ENCODE data around the gene CIAO1. TPM values are rescaled to one million over a fixed set of nuclear protein-coding genes. Genes with fewer than 3 reads are reported as not detected.

The CIAO1 gene
- polyA plus RNA-seq, 1 experiment, result 90.0 TPM

GRCh38 chr2:96267159-96267971 is 1.3 kb downstream of the CIAO1 start:
- no peaks in the 10 kb centered on the region for H3K27me3 ChIP-seq (ENCODE audit: control insufficient read depth, insufficient read depth, low read length)
- peak overlapping the region; percentile 92 for H3K4me3 ChIP-seq (ENCODE audit: low read depth, low read length)
- no peak for DNase-seq (ENCODE audit: low read depth)
- H3K36me3 ChIP-seq (ENCODE audit: control insufficient read depth, insufficient read depth, low read length), result peaks cover 17% of the 10 kb centered on the region
- CTCF ChIA-PET, result interaction anchor here (0.6 to 2.5 kb wide), 8 partner anchors 13 to 552 kb away, joined by 3 to 18 read pairs (median 4); partner anchors contain the start of gene ASTL
- TF ChIP-seq, protein P1, sequence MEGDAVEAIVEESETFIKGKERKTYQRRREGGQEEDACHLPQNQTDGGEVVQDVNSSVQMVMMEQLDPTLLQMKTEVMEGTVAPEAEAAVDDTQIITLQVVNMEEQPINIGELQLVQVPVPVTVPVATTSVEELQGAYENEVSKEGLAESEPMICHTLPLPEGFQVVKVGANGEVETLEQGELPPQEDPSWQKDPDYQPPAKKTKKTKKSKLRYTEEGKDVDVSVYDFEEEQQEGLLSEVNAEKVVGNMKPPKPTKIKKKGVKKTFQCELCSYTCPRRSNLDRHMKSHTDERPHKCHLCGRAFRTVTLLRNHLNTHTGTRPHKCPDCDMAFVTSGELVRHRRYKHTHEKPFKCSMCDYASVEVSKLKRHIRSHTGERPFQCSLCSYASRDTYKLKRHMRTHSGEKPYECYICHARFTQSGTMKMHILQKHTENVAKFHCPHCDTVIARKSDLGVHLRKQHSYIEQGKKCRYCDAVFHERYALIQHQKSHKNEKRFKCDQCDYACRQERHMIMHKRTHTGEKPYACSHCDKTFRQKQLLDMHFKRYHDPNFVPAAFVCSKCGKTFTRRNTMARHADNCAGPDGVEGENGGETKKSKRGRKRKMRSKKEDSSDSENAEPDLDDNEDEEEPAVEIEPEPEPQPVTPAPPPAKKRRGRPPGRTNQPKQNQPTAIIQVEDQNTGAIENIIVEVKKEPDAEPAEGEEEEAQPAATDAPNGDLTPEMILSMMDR (IDR thresholded peaks at IDR 0.05; ENCODE audit: insufficient read depth, low read depth, low read length), result peak; percentile 55
- POLR2A ChIA-PET, result no interaction called here

- TF ChIP-seq, protein P1 (IDR thresholded peaks at IDR 0.05; ENCODE audit: insufficient read depth, low read depth, low read length), result no peak
- H3K27me3 ChIP-seq (ENCODE audit: control insufficient read depth, insufficient read depth, low read length), result no peaks in the 10 kb centered on the region
- ChIA-PET CTCF (no interaction called here), POLR2A (no interaction called here)
- no peak overlapping the region for H3K4me3 ChIP-seq (ENCODE audit: low read depth, low read length)
- no peak for DNase-seq (ENCODE audit: low read depth)
- peaks cover 27% of the 10 kb centered on the region for H3K36me3 ChIP-seq (ENCODE audit: control insufficient read depth, insufficient read depth, low read length)
These were observed 6.0 kb downstream of the CIAO1 start for GRCh38 chr2:96271995-96272394.

- no peaks in the 10 kb centered on the region for H3K27me3 ChIP-seq (ENCODE audit: control insufficient read depth, insufficient read depth, low read length)
- ChIA-PET POLR2A (no interaction called here), CTCF (interaction anchor here (1.4 to 1.5 kb wide), 2 partner anchors 17 to 236 kb away, joined by 4 read pairs; no protein-coding TSS in a partner anchor)
- no peak overlapping the region for H3K4me3 ChIP-seq (ENCODE audit: low read depth, low read length)
- DNase-seq (ENCODE audit: low read depth), result no peak
- TF ChIP-seq, protein P1 (IDR thresholded peaks at IDR 0.05; ENCODE audit: insufficient read depth, low read depth, low read length), result no peak
- H3K36me3 ChIP-seq (ENCODE audit: control insufficient read depth, insufficient read depth, low read length), result peaks cover 40% of the 10 kb centered on the region
These were observed 7.7 kb downstream of the CIAO1 start for GRCh38 chr2:96273763-96274162.

GRCh38 chr2:96274355-96275056 is 8.5 kb downstream of the CIAO1 start:
- ChIA-PET CTCF (interaction anchor here (1.4 kb wide), 1 partner anchor 17 kb away, joined by 4 read pairs; no protein-coding TSS in a partner anchor), POLR2A (no interaction called here)
- DNase-seq (ENCODE audit: low read depth), result no peak
- Histone ChIP-seq H3K36me3 (ENCODE audit: control insufficient read depth, insufficient read depth, low read length) (peaks cover 34% of the 10 kb centered on the region), H3K4me3 (ENCODE audit: low read depth, low read length) (no peak overlapping the region), H3K27me3 (ENCODE audit: control insufficient read depth, insufficient read depth, low read length) (no peaks in the 10 kb centered on the region)
- TF ChIP-seq, protein P1 (IDR thresholded peaks at IDR 0.05; ENCODE audit: insufficient read depth, low read depth, low read length), result no peak

Measured in BJ (cell line).